ENCODE results near the gene ERICH6B. TPM values are rescaled to one million over a fixed set of nuclear protein-coding genes. Genes with fewer than 3 reads are reported as not detected.
A peak's percentile ranks its signal among the peaks of the same experiment; 100 is the strongest.

The ERICH6B gene
- total and polyA plus RNA-seq, 2 experiments from 2014 or later: not detected

DNA sequence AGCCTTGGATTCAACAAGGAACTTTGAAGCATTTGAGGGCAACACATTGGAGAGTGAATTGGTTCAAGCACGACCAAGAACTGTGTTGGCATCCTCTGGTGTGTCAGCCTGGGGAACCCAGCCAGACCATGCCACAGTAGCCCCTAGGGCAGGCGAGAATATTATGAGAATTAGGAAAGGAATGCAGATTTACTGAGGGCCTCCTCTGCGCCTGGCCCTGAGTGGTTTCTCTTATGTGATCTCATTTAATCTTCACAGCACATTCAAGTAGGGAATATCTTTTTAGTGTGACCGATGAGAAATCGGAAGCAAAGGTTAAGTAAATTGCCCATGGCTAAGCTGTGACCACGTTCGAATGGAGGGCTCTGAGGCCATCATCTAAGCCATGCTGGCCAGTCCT lies 15.3 kb upstream of the ERICH6B start:
- no peak overlapping the region for H3K4me2 ChIP-seq (ENCODE audit: unreplicated experiment)
- no peak overlapping the region for H3K9ac ChIP-seq
- no peaks in the 10 kb centered on the region for H4K20me1 ChIP-seq (ENCODE audit: insufficient read depth)
- no peak for TF ChIP-seq EZH2phosphoT487 (IDR thresholded peaks at IDR 0.05; ENCODE audit: insufficient read depth, low read depth)
- no peak for TF ChIP-seq EZH2 (IDR thresholded peaks at IDR 0.05; ENCODE audit: insufficient read depth, poor library complexity, severe bottlenecking)
- H3K79me2 ChIP-seq (ENCODE audit: insufficient read depth): no peaks in the 10 kb centered on the region
- no peak overlapping the region for H3K4me3 ChIP-seq
- H3F3A ChIP-seq (ENCODE audit: insufficient read depth): no peaks in the 10 kb centered on the region
- DNase-seq: peak; percentile 47
- H3K36me3 ChIP-seq (ENCODE audit: low read depth): no peaks in the 10 kb centered on the region
- H3K4me1 ChIP-seq (ENCODE audit: insufficient read depth): peaks cover 16% of the 10 kb centered on the region; the same call in 1 of the 2 replicates
- WGBS, 2 experiments (ENCODE audit: low coverage in 1 of 2, low lambda C conversion rate in 2 of 2, missing lambda C conversion rate in 2 of 2): 51 to 61% methylated on average over 7 of the region's 7 CpGs
- no peaks in the 10 kb centered on the region for H3K9me2 ChIP-seq (ENCODE audit: insufficient read depth)
- H2AFZ ChIP-seq: no peak overlapping the region
- H3K27me3 ChIP-seq (replicated peaks; ENCODE audit: insufficient read depth): no peaks in the 10 kb centered on the region
- H3K9me3 ChIP-seq (ENCODE audit: low read depth): no peaks in the 10 kb centered on the region
- in situ Hi-C loops (cut with MboI): loop anchor here (5.0 kb wide), 1 partner anchor 82 kb away; no protein-coding TSS in a partner anchor
- no peak overlapping the region for H3K27ac ChIP-seq

- 14 to 16% methylated on average over 1 of the region's 1 CpG for WGBS, 2 experiments (ENCODE audit: low coverage in 1 of 2, low lambda C conversion rate in 2 of 2, missing lambda C conversion rate in 2 of 2)
Measured at GRCh38 chr13:45629940-45630339, 14.4 kb upstream of the ERICH6B start.

DNA sequence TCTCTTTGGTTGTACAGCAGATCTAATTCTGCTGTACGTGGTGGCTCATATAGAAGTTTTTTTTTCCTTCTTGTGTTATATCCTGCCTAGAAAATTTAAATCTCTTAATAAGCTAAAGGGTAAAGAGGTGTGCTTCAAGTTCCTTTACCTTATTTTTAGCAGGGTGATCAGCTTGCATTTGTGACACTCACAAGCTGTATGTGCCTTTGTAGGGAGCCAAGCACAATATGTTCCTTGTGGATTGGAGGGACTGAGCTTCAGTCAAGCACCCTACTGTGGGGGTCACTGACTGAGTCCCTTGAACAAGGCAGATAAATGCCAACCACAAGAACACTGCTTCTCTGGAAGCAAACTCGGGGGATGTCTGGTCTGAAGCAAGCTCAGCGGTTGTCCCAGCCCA lies 12.6 kb upstream of the ERICH6B start:
- no peaks in the 10 kb centered on the region for H3K36me3 ChIP-seq (ENCODE audit: low read depth)
- no peak for TF ChIP-seq EZH2phosphoT487 (IDR thresholded peaks at IDR 0.05; ENCODE audit: insufficient read depth, low read depth)
- H3K4me3 ChIP-seq: no peak overlapping the region
- no peaks in the 10 kb centered on the region for H3K9me2 ChIP-seq (ENCODE audit: insufficient read depth)
- no peaks in the 10 kb centered on the region for H3F3A ChIP-seq (ENCODE audit: insufficient read depth)
- 79 to 80% methylated on average over 3 of the region's 3 CpGs for WGBS, 2 experiments (ENCODE audit: low coverage in 1 of 2, low lambda C conversion rate in 2 of 2, missing lambda C conversion rate in 2 of 2)
- in situ Hi-C loops (cut with MboI): no loop called here
- H3K4me1 ChIP-seq (ENCODE audit: insufficient read depth): peaks cover 16% of the 10 kb centered on the region; the same call in 1 of the 2 replicates
- no peak overlapping the region for H3K9ac ChIP-seq
- no peak overlapping the region for H3K4me2 ChIP-seq (ENCODE audit: unreplicated experiment)
- H4K20me1 ChIP-seq (ENCODE audit: insufficient read depth): no peaks in the 10 kb centered on the region
- peaks cover 7% of the 10 kb centered on the region; the same call in 1 of the 2 replicates for H3K27me3 ChIP-seq (replicated peaks; ENCODE audit: insufficient read depth)
- no peak overlapping the region for H2AFZ ChIP-seq
- H3K9me3 ChIP-seq (ENCODE audit: low read depth): no peaks in the 10 kb centered on the region
- no peaks in the 10 kb centered on the region for H3K79me2 ChIP-seq (ENCODE audit: insufficient read depth)
- no peak overlapping the region for H3K27ac ChIP-seq
- DNase-seq: no peak

More at GRCh38 chr13:45629940-45630339, 14.4 kb upstream of the ERICH6B start:
- peaks cover 16% of the 10 kb centered on the region; the same call in 1 of the 2 replicates for H3K4me1 ChIP-seq (ENCODE audit: insufficient read depth)
- no peak overlapping the region for H3K4me3 ChIP-seq
- H2AFZ ChIP-seq: no peak overlapping the region
- in situ Hi-C loops (cut with MboI): loop anchor here (5.0 kb wide), 1 partner anchor 82 kb away; no protein-coding TSS in a partner anchor
- H3K9me3 ChIP-seq (ENCODE audit: low read depth): no peaks in the 10 kb centered on the region
- H3F3A ChIP-seq (ENCODE audit: insufficient read depth): no peaks in the 10 kb centered on the region
- no peak overlapping the region for H3K4me2 ChIP-seq (ENCODE audit: unreplicated experiment)
- no peaks in the 10 kb centered on the region for H3K9me2 ChIP-seq (ENCODE audit: insufficient read depth)
- no peak overlapping the region for H3K27ac ChIP-seq
- 0 out of 2 replicates have a peak, but pooled peaks cover 3% of the 10 kb centered on the region for H3K27me3 ChIP-seq (replicated peaks; ENCODE audit: insufficient read depth)
- no peak overlapping the region for H3K9ac ChIP-seq
- H3K79me2 ChIP-seq (ENCODE audit: insufficient read depth): no peaks in the 10 kb centered on the region
- H3K36me3 ChIP-seq (ENCODE audit: low read depth): no peaks in the 10 kb centered on the region
- no peaks in the 10 kb centered on the region for H4K20me1 ChIP-seq (ENCODE audit: insufficient read depth)
- no peak for TF ChIP-seq EZH2 (IDR thresholded peaks at IDR 0.05; ENCODE audit: insufficient read depth, poor library complexity, severe bottlenecking)
- TF ChIP-seq EZH2phosphoT487 (IDR thresholded peaks at IDR 0.05; ENCODE audit: insufficient read depth, low read depth): no peak
- DNase-seq: no peak

DNA sequence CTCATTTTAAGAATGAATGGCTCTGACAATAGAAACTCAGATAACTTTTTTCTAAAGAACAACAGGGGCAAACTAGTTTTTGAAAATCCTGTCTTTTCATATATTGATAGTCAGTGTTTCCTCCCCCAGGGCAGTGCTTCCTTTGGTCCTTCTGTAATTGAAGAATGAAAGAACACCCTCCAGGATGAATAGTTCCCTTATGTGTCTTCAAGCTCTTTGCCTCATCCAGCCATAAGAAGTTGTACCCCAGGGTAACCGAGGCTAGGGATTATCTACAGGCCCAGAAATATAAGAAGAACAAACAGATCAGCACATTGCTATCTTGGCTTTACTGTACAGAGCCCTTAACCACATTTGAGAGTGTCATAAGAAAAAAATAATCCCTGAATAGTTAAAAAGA lies 12.1 kb upstream of the ERICH6B start:
- H3K79me2 ChIP-seq (ENCODE audit: insufficient read depth): no peaks in the 10 kb centered on the region

More for the DNA sequence above, 12.1 kb upstream of the ERICH6B start:
- Histone ChIP-seq H3K9ac (no peak overlapping the region), H3K9me3 (ENCODE audit: low read depth) (no peaks in the 10 kb centered on the region), H3K9me2 (ENCODE audit: insufficient read depth) (no peaks in the 10 kb centered on the region), H3K4me2 (ENCODE audit: unreplicated experiment) (no peak overlapping the region), H4K20me1 (ENCODE audit: insufficient read depth) (no peaks in the 10 kb centered on the region), H3F3A (ENCODE audit: insufficient read depth) (no peaks in the 10 kb centered on the region), H3K27me3 (replicated peaks; ENCODE audit: insufficient read depth) (peaks cover 10% of the 10 kb centered on the region; the same call in 1 of the 2 replicates), H2AFZ (no peak overlapping the region), H3K36me3 (ENCODE audit: low read depth) (no peaks in the 10 kb centered on the region), H3K4me1 (ENCODE audit: insufficient read depth) (peaks cover 16% of the 10 kb centered on the region; the same call in 1 of the 2 replicates), H3K4me3 (no peak overlapping the region), H3K27ac (no peak overlapping the region)
- no peak for DNase-seq
- 23 to 69% methylated on average over 1 of the region's 1 CpG for WGBS, 2 experiments (ENCODE audit: low coverage in 1 of 2, low lambda C conversion rate in 2 of 2, missing lambda C conversion rate in 2 of 2)
- TF ChIP-seq EZH2phosphoT487 (IDR thresholded peaks at IDR 0.05; ENCODE audit: insufficient read depth, low read depth): no peak
- TF ChIP-seq EZH2 (IDR thresholded peaks at IDR 0.05; ENCODE audit: insufficient read depth, poor library complexity, severe bottlenecking): no peak
- in situ Hi-C loops (cut with MboI): no loop called here
